GM23338 (cell line): Measurements from ENCODE around the gene XG. TPM values are rescaled to one million over a fixed set of nuclear protein-coding genes. Genes with fewer than 3 reads are reported as not detected.

Experiments
- ATAC-seq: fragments of 200-7000 bp; cut with Tn5 transposase; 3 replicates; pipeline ENCODE4 v1.9.1; 2020
- DNase-seq: peaks from one replicate; pipeline ENCODE4 v3.0.0-alpha.2; 2015; ENCODE audit warnings: low spot score
- H2AFZ ChIP-seq: fragments of 200-600 bp; sonication (generic); 2 replicates; pipeline ENCODE4 v1.8.0; 2016; ENCODE audit warnings: antibody characterized with exemption, mild to moderate bottlenecking, moderate library complexity
- H3F3A ChIP-seq: fragments of 200-600 bp; sonication (generic); replicated peaks from 2 replicates; pipeline ENCODE4 v1.8.0; 2017; ENCODE audit warnings: antibody characterized with exemption, mixed run types, low read depth
- H3K27ac ChIP-seq: fragments of 200-600 bp; sonication (generic); 2 replicates; pipeline ENCODE4 v1.6.1; 2016; ENCODE audit warnings: low read depth
- H3K27me3 ChIP-seq: fragments of 200-600 bp; sonication (generic); 2 replicates; pipeline ENCODE4 v1.8.0; 2016; ENCODE audit warnings: mild to moderate bottlenecking, mixed run types, moderate library complexity; ENCODE audit not compliant: insufficient read depth
- H3K36me3 ChIP-seq: fragments of 200-600 bp; sonication (generic); 2 replicates; pipeline ENCODE4 v1.8.0; 2016; ENCODE audit warnings: mild to moderate bottlenecking; ENCODE audit not compliant: insufficient read depth
- H3K4me1 ChIP-seq: fragments of 200-600 bp; sonication (generic); 2 replicates; pipeline ENCODE4 v1.8.0; 2016; ENCODE audit warnings: mild to moderate bottlenecking, moderate library complexity; ENCODE audit not compliant: insufficient read depth
- H3K4me2 ChIP-seq: fragments of 200-600 bp; sonication (generic); 2 replicates; pipeline ENCODE4 v1.7.1; 2017; ENCODE audit warnings: mixed run types
- H3K4me3 ChIP-seq: fragments of 200-600 bp; sonication (generic); 2 replicates; pipeline ENCODE4 v1.6.1; 2016; ENCODE audit warnings: mixed run types
- H3K79me2 ChIP-seq: fragments of 200-600 bp; sonication (generic); replicated peaks from 2 replicates; pipeline ENCODE4 v1.8.0; 2017; ENCODE audit warnings: mild to moderate bottlenecking; ENCODE audit not compliant: insufficient read depth
- H3K9me2 ChIP-seq: fragments of 200-600 bp; sonication (generic); 2 replicates; pipeline ENCODE4 v1.8.0; 2017; ENCODE audit not compliant: insufficient read depth
- H4K20me1 ChIP-seq: fragments of 200-600 bp; sonication (generic); replicated peaks from 2 replicates; pipeline ENCODE4 v1.8.0; 2017; ENCODE audit warnings: mild to moderate bottlenecking; ENCODE audit not compliant: insufficient read depth
- H3K27ac Mint-ChIP-seq: 2 replicates; pipeline ENCODE4 v1.8.0; 2020; ENCODE audit warnings: inconsistent platforms, mild to moderate bottlenecking, moderate library complexity, mixed read lengths
- H3K27me3 Mint-ChIP-seq: 3 replicates; pipeline ENCODE4 v1.8.0; 2022; ENCODE audit warnings: low read depth, mild to moderate bottlenecking, moderate library complexity, mixed read lengths, inconsistent platforms; ENCODE audit not compliant: insufficient read depth, poor library complexity
- H3K36me3 Mint-ChIP-seq: 3 replicates; pipeline ENCODE4 v1.8.0; 2021; ENCODE audit warnings: low read depth, mild to moderate bottlenecking, inconsistent platforms, moderate library complexity, mixed read lengths
- H3K4me1 Mint-ChIP-seq: 3 replicates; pipeline ENCODE4 v1.8.0; 2020; ENCODE audit warnings: mild to moderate bottlenecking, inconsistent platforms, mixed read lengths
- H3K4me3 Mint-ChIP-seq: 3 replicates; pipeline ENCODE4 v1.8.0; 2021; ENCODE audit warnings: moderate library complexity, mild to moderate bottlenecking, inconsistent platforms, mixed read lengths
- H3K9me3 Mint-ChIP-seq: 3 replicates; pipeline ENCODE4 v1.8.0; 2020; ENCODE audit warnings: moderate library complexity, mild to moderate bottlenecking, inconsistent platforms, mixed read lengths
- CREB1 ChIP-seq: fragments of 250-450 bp; sonication (Bioruptor Pico); IDR thresholded peaks from 2 replicates; pipeline ENCODE4 v1.5.0; 2020; ENCODE audit warnings: low read depth, mild to moderate bottlenecking, moderate library complexity
- EZH2 ChIP-seq: fragments of 200-600 bp; sonication (generic); IDR thresholded peaks from one replicate; pipeline ENCODE4 v1.8.0; 2017; ENCODE audit warnings: antibody characterized with exemption, mild to moderate bottlenecking, low read depth; ENCODE audit not compliant: unreplicated experiment
- EZH2phosphoT487 ChIP-seq: fragments of 200-600 bp; sonication (generic); IDR thresholded peaks from one replicate; pipeline ENCODE4 v1.8.1; 2018; ENCODE audit warnings: antibody characterized with exemption; ENCODE audit not compliant: unreplicated experiment
- JUNB ChIP-seq: IDR thresholded peaks from one replicate; pipeline ENCODE4 v1.6.1; 2016; ENCODE audit warnings: antibody characterized with exemption; ENCODE audit not compliant: unreplicated experiment
- NANOG ChIP-seq: IDR thresholded peaks from 2 replicates; pipeline ENCODE4 v1.6.1; 2016; ENCODE audit warnings: antibody characterized with exemption, borderline replicate concordance
- POLR2AphosphoS5 ChIP-seq: IDR thresholded peaks from 2 replicates; pipeline ENCODE4 v1.6.1; 2016; ENCODE audit warnings: antibody characterized with exemption, low read depth
- STAT1 ChIP-seq: IDR thresholded peaks from one replicate; pipeline ENCODE4 v1.6.1; 2016; ENCODE audit warnings: antibody characterized with exemption; ENCODE audit not compliant: unreplicated experiment
- ZNF114 ChIP-seq: fragments of 250-450 bp; sonication (Bioruptor Pico); IDR thresholded peaks from 2 replicates; pipeline ENCODE4 v1.5.0; 2020; ENCODE audit warnings: mild to moderate bottlenecking, moderate library complexity
- ZNF331 ChIP-seq: fragments of 250-450 bp; sonication (Bioruptor Pico); IDR thresholded peaks from 2 replicates; pipeline ENCODE4 v1.5.0; 2020; ENCODE audit warnings: low read depth, mild to moderate bottlenecking, moderate library complexity
- polyA plus RNA-seq: library from polyadenylated mRNA; unstranded; fragments of >200 nt; fragmentation: Nextera tagmentation; extraction: Ambion mirVana; gene quantifications from 2 replicates; pipeline ENCODE4 v1.2.1, GENCODE V29; 2016
- total RNA-seq: library from RNA; depleted of rRNA; stranded (reverse); fragments of >200 nt; shearing (Covaris generic); gene quantifications from 2 replicates; pipeline ENCODE4 v1.2.3, GENCODE V29; 2014
- TF ChIP-seq, protein P1 (sequence below), 2 experiments: fragments of 200-600 bp in 1 of 2; sonication (generic) in 1 of 2; conservative IDR thresholded peaks; 2 replicates each; pipeline versions ENCODE4 v1.5.1 to v1.6.1; 2016 to 2017; ENCODE audit warnings: antibody characterized with exemption in 2 of 2, low read depth in 2 of 2, mild to moderate bottlenecking in 2 of 2, moderate library complexity in 1 of 2
- TF ChIP-seq, protein P2 (sequence below): IDR thresholded peaks from 2 replicates; pipeline ENCODE4 v1.6.1; 2016; ENCODE audit warnings: antibody characterized with exemption
- TF ChIP-seq, protein P3 (sequence below): IDR thresholded peaks from one replicate; pipeline ENCODE4 v1.6.1; 2018; ENCODE audit warnings: antibody characterized with exemption; ENCODE audit not compliant: unreplicated experiment
- TF ChIP-seq, protein P4 (sequence below): fragments of 250-450 bp; sonication (Bioruptor Pico); IDR thresholded peaks from 2 replicates; pipeline ENCODE4 v1.5.0; 2020; ENCODE audit warnings: mild to moderate bottlenecking, moderate library complexity

The XG gene
- total and polyA plus RNA-seq, 2 experiments from 2014 or later: 0.28 to 0.60 TPM

DNA sequence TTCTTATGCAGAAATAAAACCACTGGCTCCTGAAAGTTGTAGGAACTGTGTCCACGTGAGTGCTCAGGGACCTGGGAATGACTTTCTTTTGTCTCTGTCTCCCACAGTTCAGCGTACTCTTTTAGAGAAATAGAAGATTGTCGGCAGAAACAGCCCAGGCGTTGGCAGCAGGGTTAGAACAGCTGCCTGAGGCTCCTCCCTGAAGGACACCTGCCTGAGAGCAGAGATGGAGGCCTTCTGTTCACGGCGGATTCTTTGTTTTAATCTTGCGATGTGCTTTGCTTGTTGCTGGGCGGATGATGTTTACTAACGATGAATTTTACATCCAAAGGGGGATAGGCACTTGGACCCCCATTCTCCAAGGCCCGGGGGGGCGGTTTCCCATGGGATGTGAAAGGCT is 11.2 kb upstream of the XG start (continued):
- TF ChIP-seq POLR2AphosphoS5: no peak
- TF ChIP-seq, protein P1, sequence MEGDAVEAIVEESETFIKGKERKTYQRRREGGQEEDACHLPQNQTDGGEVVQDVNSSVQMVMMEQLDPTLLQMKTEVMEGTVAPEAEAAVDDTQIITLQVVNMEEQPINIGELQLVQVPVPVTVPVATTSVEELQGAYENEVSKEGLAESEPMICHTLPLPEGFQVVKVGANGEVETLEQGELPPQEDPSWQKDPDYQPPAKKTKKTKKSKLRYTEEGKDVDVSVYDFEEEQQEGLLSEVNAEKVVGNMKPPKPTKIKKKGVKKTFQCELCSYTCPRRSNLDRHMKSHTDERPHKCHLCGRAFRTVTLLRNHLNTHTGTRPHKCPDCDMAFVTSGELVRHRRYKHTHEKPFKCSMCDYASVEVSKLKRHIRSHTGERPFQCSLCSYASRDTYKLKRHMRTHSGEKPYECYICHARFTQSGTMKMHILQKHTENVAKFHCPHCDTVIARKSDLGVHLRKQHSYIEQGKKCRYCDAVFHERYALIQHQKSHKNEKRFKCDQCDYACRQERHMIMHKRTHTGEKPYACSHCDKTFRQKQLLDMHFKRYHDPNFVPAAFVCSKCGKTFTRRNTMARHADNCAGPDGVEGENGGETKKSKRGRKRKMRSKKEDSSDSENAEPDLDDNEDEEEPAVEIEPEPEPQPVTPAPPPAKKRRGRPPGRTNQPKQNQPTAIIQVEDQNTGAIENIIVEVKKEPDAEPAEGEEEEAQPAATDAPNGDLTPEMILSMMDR (conservative IDR thresholded peaks at IDR 0.05; ENCODE audit: low read depth in 2 of 2): no peak

DNA sequence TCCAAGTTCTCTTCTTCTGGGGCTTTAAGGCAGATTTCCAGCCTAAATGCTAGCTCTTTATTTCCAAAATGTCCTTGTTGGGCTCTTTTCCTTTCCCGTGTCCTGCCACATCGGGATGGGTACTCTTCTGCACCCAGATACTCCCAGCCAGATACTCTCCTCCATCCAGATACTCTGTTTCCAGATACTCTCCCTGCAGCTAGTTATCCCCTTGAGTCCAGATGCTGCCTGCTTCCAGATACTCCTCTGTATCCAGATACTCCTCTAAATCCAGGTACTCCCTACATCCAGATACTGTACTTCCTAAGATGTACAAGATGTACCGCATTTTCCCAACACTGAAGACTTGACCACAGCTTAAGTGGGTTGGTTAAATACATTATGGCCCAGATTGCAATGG is 10.5 kb upstream of the XG start:
- Histone ChIP-seq H4K20me1 (no peaks in the 10 kb centered on the region), H2AFZ (no peak overlapping the region), H3K4me3 (no peak overlapping the region), H3K27ac (no peak overlapping the region), H3K27me3 (no peaks in the 10 kb centered on the region), H3K4me2 (no peak overlapping the region), H3K36me3 (no peaks in the 10 kb centered on the region), H3K79me2 (no peaks in the 10 kb centered on the region), H3K4me1 (no peaks in the 10 kb centered on the region), H3K9me2 (no peaks in the 10 kb centered on the region), H3F3A (0 out of 2 replicates have a peak, but pooled peaks cover 4% of the 10 kb centered on the region)
- H3K4me1 Mint-ChIP-seq: no peaks in the 10 kb centered on the region; the same call in 2 of the 3 replicates
- ATAC-seq (no peak), DNase-seq (no peak)
- no peak overlapping the region for H3K27ac Mint-ChIP-seq
- H3K36me3 Mint-ChIP-seq: peaks cover 7% of the 10 kb centered on the region; the same call in 1 of the 3 replicates
- no peak overlapping the region for H3K4me3 Mint-ChIP-seq
- no peaks in the 10 kb centered on the region for H3K9me3 Mint-ChIP-seq
- H3K27me3 Mint-ChIP-seq: peaks cover 6% of the 10 kb centered on the region
- TF ChIP-seq, protein P2, sequence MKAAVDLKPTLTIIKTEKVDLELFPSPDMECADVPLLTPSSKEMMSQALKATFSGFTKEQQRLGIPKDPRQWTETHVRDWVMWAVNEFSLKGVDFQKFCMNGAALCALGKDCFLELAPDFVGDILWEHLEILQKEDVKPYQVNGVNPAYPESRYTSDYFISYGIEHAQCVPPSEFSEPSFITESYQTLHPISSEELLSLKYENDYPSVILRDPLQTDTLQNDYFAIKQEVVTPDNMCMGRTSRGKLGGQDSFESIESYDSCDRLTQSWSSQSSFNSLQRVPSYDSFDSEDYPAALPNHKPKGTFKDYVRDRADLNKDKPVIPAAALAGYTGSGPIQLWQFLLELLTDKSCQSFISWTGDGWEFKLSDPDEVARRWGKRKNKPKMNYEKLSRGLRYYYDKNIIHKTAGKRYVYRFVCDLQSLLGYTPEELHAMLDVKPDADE: no peak
- TF ChIP-seq NANOG (no peak), POLR2AphosphoS5 (no peak), JUNB (no peak), STAT1 (no peak), EZH2 (no peak), ZNF114 (no peak), EZH2phosphoT487 (no peak), ZNF331 (CRISPR knock-in tag) (no peak), CREB1 (CRISPR knock-in tag) (no peak)
- TF ChIP-seq, protein P3, sequence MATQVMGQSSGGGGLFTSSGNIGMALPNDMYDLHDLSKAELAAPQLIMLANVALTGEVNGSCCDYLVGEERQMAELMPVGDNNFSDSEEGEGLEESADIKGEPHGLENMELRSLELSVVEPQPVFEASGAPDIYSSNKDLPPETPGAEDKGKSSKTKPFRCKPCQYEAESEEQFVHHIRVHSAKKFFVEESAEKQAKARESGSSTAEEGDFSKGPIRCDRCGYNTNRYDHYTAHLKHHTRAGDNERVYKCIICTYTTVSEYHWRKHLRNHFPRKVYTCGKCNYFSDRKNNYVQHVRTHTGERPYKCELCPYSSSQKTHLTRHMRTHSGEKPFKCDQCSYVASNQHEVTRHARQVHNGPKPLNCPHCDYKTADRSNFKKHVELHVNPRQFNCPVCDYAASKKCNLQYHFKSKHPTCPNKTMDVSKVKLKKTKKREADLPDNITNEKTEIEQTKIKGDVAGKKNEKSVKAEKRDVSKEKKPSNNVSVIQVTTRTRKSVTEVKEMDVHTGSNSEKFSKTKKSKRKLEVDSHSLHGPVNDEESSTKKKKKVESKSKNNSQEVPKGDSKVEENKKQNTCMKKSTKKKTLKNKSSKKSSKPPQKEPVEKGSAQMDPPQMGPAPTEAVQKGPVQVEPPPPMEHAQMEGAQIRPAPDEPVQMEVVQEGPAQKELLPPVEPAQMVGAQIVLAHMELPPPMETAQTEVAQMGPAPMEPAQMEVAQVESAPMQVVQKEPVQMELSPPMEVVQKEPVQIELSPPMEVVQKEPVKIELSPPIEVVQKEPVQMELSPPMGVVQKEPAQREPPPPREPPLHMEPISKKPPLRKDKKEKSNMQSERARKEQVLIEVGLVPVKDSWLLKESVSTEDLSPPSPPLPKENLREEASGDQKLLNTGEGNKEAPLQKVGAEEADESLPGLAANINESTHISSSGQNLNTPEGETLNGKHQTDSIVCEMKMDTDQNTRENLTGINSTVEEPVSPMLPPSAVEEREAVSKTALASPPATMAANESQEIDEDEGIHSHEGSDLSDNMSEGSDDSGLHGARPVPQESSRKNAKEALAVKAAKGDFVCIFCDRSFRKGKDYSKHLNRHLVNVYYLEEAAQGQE: no peak
- TF ChIP-seq, protein P4, sequence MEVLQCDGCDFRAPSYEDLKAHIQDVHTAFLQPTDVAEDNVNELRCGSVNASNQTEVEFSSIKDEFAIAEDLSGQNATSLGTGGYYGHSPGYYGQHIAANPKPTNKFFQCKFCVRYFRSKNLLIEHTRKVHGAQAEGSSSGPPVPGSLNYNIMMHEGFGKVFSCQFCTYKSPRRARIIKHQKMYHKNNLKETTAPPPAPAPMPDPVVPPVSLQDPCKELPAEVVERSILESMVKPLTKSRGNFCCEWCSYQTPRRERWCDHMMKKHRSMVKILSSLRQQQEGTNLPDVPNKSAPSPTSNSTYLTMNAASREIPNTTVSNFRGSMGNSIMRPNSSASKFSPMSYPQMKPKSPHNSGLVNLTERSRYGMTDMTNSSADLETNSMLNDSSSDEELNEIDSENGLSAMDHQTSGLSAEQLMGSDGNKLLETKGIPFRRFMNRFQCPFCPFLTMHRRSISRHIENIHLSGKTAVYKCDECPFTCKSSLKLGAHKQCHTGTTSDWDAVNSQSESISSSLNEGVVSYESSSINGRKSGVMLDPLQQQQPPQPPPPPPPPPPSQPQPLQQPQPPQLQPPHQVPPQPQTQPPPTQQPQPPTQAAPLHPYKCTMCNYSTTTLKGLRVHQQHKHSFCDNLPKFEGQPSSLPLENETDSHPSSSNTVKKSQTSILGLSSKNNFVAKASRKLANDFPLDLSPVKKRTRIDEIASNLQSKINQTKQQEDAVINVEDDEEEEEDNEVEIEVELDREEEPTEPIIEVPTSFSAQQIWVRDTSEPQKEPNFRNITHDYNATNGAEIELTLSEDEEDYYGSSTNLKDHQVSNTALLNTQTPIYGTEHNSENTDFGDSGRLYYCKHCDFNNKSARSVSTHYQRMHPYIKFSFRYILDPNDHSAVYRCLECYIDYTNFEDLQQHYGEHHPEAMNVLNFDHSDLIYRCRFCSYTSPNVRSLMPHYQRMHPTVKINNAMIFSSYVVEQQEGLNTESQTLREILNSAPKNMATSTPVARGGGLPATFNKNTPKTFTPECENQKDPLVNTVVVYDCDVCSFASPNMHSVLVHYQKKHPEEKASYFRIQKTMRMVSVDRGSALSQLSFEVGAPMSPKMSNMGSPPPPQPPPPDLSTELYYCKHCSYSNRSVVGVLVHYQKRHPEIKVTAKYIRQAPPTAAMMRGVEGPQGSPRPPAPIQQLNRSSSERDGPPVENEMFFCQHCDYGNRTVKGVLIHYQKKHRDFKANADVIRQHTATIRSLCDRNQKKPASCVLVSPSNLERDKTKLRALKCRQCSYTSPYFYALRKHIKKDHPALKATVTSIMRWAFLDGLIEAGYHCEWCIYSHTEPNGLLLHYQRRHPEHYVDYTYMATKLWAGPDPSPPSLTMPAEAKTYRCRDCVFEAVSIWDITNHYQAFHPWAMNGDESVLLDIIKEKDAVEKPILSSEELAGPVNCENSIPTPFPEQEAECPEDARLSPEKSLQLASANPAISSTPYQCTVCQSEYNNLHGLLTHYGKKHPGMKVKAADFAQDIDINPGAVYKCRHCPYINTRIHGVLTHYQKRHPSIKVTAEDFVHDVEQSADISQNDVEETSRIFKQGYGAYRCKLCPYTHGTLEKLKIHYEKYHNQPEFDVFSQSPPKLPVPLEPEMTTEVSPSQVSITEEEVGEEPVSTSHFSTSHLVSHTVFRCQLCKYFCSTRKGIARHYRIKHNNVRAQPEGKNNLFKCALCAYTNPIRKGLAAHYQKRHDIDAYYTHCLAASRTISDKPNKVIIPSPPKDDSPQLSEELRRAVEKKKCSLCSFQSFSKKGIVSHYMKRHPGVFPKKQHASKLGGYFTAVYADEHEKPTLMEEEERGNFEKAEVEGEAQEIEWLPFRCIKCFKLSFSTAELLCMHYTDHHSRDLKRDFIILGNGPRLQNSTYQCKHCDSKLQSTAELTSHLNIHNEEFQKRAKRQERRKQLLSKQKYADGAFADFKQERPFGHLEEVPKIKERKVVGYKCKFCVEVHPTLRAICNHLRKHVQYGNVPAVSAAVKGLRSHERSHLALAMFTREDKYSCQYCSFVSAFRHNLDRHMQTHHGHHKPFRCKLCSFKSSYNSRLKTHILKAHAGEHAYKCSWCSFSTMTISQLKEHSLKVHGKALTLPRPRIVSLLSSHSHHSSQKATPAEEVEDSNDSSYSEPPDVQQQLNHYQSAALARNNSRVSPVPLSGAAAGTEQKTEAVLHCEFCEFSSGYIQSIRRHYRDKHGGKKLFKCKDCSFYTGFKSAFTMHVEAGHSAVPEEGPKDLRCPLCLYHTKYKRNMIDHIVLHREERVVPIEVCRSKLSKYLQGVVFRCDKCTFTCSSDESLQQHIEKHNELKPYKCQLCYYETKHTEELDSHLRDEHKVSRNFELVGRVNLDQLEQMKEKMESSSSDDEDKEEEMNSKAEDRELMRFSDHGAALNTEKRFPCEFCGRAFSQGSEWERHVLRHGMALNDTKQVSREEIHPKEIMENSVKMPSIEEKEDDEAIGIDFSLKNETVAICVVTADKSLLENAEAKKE (CRISPR knock-in tag): no peak
